HG03135 (cell line): ENCODE measurements around the gene JAG1.
A peak's percentile ranks its signal among the peaks of the same experiment; 100 is the strongest.

Experiments
- ATAC-seq: cut with Tn5 transposase; IDR thresholded peaks from one replicate; pipeline ENCODE4 v1.9.1; 2021; ENCODE audit warnings: mild to moderate bottlenecking, moderate library complexity; ENCODE audit not compliant: unreplicated experiment

The JAG1 gene

DNA sequence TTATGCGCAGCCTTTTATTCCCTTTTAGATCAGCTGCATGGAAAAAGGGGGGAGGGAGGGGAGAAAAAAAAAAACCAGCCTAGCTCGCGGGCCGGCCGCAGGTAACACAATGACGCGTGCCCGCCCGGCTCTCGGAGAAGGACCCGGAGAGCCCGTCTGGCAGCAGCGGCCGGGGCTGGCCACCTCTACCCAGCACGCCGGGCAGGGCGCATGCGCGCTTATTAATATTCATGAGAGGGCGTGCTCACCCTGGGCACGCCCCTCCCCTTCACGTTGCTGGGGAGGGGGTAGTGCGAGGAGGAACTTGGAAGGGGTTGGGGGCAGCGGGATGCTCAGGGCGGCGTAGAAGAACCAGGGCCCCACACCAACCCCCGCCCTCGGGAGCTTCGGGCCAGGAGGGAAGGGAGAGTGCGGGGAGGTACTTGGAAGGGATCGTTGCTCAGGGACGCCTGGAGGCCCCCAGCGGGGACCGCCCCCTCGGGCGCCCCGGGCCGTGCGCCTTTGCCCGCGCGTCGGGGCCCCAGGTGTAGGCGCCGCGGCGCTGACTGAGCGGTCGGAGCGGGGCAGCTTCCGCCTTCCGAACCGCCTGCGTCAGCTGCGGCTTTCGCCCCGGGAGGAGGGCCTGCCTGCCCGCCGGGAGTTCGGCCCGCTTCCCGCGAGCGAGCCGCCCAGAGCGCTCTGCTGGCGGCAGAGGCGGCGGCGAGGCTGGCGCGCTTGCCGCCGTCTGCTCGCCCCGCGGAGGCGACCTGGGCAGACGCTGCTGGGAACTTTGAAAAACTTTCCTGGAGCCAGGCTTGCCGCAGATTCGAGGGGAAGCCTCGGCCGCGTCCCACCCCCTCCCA is at the start of gene JAG1:
TSS of gene JAG1 (minus strand) at position 158 of the 842 bp plus-strand sequence. CDS start 469 bp downstream, outside the sequence.
- ATAC-seq = peak; percentile 58

DNA sequence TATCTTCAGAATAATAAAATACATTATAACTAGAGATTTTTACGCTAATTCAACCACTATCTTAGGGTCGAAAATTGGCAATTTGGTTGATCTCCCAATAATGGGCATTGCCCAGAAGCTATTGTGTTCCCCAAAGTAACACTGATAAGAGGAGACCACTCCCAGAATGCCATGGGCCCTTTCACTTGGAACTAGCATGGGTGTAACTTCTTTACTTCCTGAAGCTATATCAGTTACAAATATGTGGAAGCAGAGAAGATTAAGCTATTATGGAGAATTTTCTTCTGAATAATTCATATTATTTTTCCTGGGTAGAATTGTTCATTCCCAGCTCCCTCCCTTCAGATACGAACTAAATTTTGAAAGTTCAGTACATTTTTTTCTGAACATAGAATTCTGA is 48.2 kb upstream of the JAG1 start:
- no peak for ATAC-seq

DNA sequence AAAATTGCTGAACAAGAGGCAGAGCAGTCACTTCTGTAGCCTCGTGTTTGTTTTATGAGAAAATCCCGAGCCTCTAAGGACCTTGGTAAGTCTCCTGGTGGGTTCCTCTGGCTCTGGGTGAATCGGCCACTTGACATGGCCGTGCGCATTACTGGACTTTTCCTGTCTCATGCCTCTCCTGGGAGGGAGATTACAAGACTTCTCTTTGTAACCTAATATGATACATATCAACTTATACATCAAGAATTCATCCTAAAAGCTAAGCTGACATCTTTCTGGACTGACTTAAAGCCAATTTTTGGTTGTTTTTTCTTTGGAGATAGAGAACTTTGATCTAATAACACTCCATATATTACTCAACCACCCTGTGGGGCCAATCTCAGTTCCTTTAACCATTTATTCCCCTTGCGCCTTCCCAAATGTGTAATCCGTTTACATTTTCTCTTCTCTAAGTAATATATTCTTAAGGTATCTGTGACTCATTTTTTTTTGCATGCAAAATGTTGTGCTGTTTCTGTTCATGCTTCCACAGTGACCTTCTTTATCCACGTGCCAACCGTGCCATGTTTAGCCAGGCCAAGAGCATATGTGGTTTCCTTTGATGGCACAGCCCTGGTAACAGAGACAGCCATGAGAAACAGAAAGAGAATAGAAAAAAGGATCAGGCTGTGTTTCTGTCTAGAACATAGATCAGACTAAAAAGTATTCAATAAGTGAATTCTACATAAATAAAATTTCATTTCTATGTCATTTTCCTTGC is 47.5 kb upstream of the JAG1 start:
- ATAC-seq = no peak

DNA sequence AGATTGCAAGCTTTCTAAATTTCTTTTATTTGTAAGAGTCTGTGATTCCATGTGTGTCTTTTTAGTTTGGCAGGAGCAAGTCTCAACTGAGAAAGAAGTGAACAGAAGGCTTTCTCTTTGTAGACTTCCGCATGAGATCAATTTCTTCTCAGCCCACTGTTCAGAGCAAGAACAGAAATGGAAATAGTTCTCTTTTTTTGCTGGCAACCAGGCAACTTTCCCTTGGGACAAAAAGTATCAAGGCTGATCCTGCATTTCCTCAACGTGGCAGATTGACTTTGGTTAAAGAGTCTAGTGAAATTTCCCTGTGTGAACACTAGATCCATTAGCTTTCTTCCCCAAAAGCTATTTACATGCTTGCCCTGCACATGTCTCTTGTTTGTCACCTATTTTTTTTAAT is 46.8 kb upstream of the JAG1 start:
- no peak for ATAC-seq

DNA sequence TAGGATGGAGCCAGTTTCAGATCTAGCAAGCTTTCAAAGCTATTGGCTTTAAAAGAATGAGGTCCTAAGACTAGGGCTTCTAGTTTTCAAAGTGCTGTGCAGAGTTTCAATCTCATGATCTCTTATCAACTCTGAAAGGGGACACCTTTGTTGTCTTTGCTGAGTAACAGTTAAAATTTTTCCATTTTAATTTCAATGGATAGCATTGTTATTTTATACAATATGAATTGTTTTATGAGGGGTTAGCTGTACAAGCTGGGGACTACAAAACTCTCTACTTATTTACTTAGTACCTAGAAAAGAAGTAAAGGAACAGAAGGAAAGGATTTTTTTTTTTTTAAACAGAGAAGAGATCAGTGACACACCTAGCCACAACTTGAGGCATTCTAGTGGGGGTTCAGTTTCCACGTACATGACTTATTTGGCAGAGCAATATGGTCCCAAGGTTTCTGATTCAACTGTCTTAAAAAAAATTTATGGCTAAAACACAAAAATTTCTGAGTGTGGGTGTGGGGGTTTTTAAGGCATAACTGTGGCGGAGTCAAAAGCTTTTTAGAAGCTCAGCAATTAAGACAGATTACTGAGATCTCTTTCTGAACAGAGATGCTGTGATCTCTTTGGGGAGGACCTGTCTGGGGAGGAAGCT is 46.1 kb upstream of the JAG1 start:
- ATAC-seq = no peak

DNA sequence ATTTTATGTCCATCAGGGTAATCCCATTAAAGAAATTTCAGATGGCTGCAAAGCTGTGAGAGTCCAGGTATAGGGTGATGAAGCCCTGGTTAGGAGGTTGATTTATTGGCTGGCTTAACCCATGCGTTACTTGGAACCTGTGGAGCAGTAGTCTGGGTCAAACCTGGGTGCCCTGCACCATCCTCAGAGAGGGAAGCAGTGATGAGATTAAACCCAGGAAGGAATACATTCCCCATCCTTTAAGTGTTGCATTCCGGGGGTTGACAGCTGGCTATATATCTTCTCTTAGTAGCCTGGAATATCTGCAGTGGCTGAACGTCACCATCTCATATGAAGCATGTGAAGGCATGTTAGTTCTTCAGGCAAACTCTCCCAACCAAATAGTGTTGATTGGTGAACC is 44.9 kb upstream of the JAG1 start:
- ATAC-seq = no peak

DNA sequence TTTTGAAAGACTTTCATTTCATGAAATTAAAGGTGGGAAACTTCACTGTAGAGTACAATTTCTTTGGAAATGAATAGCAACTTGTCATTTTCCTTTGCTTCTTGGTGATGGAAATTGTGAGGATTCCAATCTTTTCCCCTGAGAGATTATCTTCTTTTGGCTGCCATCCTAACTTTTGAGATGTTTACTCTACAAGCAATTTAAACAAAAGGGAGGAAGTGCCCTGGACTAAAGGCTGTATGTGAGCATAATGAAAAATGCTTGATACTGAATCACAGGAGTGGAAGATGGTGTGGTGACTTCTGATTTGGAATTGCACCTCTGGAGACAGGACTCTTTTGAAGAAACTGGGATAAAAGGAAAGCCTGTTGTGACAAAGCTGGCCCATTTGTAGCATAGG is 43.1 kb upstream of the JAG1 start:
- no peak for ATAC-seq

DNA sequence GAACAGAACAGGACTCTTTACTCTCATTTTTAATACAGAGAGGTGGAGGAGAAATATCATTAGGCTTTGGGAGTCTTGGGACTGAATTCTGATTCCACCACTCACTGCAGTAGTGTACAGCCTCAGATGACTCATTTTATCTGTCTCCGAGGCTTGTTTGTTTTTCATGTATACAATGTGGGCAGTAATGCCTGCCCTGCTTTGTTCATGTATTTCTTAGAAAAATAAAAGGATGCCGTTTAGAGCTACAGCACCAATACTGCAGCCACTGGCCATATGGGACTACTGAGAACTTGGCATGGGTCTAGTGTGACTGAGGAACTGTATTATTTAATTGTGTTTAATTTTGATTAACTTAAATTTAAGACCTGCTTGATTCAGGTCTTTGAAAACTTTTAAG is 41.2 kb upstream of the JAG1 start:
- ATAC-seq = no peak

DNA sequence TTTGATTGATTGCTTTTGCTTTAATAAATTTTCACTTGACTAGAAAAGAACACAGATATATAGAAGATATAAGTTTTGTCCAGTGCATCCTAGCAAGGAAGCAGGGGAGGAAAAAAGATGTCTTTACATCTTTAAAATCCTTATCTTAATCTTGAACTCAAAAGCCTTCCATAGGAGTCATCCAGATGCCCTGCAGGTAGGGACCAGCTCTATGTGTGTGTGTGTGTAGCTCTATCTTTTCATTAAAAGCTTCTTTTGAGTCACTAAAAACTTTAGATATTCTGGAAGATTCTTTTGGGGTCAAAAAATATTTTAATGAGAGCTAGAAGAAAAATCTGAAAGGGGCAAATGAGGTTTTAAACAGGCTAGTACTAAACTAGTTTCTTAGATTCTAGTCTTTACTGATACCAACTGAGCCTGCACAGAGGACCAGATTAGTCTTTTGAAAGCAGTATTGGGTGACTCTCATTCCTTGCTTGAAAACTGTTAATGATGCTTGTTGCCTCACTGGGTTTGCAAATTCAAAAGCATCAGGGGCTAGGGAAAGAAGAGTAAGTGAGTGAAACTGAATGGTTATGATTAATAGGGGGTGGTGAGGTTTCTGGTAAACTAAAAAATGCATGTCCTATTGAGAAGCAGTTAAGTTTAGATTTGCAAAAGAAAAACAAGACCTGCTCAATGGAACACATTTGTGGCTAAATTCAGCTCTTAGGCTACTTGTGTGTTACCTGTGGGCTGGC is 40.6 kb upstream of the JAG1 start:
- ATAC-seq = no peak

DNA sequence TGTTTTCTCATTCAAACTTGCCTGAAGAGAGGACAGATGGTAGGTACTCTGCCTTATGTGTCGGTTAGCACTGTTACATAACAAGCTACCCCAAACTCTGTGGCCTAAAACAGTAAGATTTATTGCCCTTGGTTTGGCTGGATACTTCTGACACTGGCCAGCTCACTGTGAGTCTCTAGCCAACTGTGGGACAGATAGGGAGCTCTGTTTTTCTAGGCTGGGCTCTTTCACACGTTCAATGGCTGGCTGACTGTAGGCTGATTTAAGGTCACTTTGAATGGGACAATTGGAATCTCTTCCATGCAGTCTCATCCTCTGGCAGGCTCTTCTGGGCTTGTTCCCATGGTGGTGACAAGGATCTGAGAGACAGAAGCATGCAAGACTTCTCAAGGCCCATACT is 39.4 kb upstream of the JAG1 start:
- no peak for ATAC-seq

DNA sequence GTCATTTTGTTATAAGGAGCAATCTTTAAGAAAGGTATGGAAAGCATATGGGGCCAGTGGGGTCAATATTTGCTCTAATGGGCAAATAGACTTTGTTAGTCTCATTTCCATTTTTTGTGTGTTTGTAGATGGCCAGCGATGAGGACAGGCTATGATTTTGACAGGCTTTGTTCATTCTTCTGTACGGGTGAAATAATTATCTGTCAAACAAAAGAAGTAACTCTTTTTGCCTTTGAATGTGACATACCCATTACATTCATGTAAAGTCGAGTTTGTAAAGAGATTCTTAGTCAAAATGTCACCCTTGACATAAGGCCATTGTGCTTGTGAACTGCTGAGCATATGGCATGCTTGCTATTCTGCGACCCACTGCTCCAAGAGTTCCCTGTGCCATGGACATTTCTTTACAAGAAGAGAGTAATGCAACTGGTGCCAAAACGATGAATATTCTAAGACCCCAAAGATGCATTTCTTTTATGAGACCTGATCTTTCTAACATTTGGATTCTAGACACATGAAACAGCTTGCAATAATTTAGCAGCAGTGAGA is 38.2 kb upstream of the JAG1 start:
- ATAC-seq = no peak

DNA sequence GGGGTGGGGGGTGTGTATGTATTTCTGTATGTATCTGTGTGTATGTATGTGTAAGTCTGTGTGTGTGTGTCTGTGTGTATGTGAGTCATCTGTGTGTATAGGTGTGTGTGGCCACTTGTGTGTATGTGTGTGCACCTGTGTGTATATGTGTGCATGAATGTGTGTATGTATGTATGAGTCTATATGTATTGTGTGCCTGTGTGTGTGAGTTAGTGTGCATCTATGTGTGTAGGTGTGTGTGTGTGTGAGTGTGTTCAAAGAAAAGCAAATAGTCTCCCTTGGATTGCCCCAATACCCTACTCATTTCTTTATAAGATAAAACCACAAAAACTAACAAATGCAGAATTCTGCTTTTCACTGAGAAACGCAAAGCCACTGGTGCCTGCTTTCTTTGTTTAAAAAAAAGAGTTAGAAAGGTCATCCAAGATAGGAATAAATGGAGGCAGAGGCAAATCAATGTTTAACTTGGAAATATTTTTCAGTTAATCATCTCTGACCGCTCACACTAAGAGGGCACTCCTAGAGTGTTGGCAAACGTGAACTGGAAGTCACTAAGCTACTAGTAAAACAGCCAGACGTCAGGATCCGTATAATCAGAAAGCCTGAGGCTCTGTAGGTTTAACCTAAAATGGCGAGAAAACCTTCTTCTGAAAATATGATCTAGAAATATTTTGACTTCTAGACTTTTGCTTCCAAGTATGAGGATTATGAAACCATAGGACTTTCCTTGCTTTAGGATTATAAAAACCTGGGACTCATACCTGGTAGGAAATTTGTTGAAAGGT is 37.4 kb upstream of the JAG1 start:
- ATAC-seq = no peak

DNA sequence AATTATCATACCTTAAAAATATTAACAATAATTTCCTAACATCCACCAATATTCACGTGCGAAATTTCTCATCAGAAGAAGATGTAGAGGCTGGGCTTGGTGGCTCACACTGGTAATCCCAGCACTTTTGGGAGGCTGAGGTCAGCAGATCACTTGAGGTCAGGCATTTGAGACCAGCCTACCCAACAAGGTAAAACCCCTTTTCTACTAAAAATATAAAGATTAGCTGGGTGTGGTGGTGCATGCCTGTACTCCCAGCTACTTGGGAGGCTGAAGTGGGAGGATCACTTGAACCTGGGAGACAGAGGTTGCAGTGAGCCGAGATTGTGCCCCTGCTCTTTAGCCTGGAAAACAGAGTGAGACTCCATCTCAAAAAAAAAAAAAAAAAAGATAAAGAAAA is 36.1 kb upstream of the JAG1 start:
- no peak for ATAC-seq

DNA sequence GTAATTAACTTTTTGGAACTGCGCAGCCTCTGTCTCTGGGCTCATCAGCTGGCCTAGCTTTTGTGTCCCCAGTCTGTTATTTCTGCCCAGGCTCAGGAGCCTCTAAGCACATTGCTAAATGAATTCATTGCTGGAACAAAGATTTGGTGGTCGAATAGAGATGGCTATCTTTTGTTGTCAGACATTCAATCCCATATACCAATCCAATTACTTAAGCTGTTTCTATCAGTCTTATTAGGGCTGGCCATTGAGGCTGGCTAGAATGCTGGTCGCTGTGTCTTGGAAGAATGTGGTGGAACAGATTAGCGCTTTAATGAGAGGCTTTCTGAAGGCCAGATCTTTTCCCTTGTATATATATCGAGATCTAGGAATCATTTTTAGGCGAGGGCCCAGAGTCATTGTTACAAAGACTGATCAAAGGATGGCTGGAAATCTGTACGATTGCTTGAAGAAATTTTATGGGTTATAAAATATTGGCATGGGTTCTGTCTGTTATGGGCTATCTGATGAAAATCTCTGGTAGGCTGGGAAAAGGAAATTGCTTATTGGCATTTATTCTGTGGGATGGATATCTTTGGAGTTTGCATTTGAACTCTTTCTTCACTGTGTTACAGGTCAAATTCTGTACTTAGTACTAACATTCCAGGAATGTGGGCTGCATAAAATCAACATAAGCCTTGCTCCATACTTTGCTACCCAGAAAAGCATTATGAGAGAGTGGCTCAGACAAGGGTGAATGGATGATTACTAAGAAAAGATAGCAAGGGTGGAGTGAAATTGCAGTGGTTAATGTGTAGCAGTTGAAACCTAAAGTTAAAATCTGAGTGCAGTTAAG is 34.8 kb upstream of the JAG1 start:
- ATAC-seq = no peak

DNA sequence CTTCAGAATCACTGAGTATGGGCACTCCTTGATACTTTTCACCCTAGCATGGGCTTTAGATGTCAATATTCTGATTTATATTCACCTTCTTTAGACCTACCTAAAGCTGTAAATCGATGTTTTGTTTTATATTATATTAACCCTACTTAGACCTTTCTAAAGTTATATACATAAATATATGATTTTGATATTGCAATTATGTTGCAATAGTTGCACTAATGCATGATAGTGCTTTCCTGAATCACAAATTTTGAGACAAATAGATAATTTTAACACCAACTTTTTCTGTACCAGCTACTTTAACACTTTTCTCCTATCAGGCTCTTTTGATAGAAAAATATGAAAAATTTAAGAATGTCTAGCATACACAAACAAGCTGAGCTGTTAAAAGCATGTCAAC is 34.0 kb upstream of the JAG1 start:
- no peak for ATAC-seq

DNA sequence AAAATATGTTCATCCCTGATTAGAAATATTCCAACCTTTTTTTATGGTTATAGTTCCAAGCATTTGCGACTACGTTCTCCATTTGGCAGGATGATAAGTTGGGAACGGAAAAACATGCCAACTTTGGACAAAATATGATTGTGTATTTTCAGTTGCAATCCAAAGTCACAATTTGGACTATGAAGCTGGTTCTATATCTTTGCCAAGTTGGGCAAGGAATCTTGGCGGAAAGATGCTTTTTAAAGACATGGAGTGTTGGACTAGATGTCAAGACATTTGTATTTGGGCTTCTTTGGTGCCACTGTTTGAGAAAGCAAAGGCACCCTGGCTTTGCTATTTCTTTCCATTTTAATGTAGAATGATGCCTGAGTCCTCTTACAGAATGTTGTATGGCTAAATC is 33.3 kb upstream of the JAG1 start:
- no peak for ATAC-seq

DNA sequence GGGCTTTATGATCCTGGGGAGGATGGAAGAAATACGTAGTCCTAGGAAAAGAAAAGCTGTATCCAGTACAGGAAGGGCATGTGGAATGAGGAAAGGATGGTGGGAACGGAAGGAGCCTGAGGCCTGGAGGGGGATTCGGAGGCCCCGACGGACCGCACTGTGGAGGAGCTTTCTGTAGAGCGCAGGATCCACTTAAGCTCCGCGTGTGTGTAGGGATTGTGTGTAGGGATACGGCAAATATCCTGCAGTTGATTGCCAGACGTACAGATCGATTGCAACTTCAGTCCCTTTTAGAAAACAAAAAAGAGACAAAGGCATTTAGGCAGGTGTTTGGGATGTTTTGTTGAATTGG is 32.6 kb upstream of the JAG1 start:
- no peak for ATAC-seq

DNA sequence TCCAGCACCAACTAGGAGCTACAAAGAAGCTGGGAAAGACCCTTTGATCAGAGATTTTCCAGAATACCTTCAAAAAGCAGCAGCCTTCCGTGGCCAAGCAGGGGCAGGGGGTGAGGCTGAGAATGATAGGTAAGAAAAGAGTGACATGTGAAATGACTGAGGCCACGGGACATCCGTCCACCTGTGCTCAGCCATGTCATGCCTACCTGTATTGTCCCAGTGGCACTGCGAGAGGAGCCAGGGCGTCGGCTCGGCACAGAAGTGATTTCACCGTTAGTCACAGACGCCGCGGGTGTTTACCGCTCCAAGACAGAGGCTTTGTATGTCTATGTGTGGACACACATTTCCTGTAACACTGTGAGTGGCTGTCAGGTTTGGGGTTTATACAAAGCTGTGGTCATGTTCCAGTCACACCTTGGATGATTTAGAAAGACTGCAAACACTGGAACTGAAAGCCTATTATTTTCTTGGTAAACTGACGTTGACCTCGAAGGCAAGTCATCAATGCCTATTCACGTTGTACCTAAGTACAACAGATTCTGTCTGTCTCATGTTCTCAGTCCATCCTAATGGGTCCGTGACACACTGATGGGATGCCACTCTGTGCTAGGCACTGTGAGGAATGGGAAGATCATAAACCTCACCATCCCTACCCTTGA is 32.1 kb upstream of the JAG1 start:
- ATAC-seq = no peak

DNA sequence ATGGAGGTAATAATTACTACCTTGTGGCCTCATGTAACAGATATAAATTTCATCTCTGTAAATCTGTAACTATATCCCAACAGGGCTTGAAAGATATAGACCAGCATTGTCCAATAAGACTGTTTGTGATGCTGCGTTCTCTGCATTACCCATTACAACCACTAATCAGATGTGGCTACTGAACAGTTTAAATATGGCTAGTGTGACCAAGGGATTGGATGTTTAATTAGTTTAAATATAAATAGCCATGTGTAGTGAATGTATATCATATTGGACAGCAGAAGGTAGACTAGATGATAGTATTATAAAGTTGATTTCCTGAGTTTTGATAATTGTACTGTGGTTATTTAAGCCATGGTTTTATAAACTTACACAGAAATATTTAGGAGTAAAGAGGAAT is 27.8 kb upstream of the JAG1 start:
- ATAC-seq = no peak
